Activated CD8-positive, alpha-beta memory T cell treated with anti-CD3 and anti-CD28 coated beads for 36 hours (primary cell): ENCODE measurements around the gene PRR30. TPM values are rescaled to one million over a fixed set of nuclear protein-coding genes. Genes with fewer than 3 reads are reported as not detected.
"Not testable (repeated sequence)": the region's sequence is repeated elsewhere in the genome, so short reads cannot be mapped to it uniquely, and the experiment has no call there.

ENCODE experiments used
- CTCF ChIA-PET: fragments of 350-600 bp; sonication (Branson Sonifier 250); formaldehyde crosslinking; loops from one replicate; lab custom pipeline; 2021; ENCODE audit warnings: antibody characterized with exemption; lab: Charles Lee
- POLR2A ChIA-PET: fragments of 350-600 bp; sonication (Branson Sonifier 250); formaldehyde crosslinking; loops from one replicate; lab custom pipeline; 2021; ENCODE audit warnings: antibody characterized with exemption; lab: Charles Lee
- total RNA-seq, 2 experiments: library from RNA; stranded (reverse); gene quantifications; one replicate each; pipeline ENCODE4 v1.2.3, GENCODE V29; 2021

The PRR30 gene
- total RNA-seq, result not detected

DNA sequence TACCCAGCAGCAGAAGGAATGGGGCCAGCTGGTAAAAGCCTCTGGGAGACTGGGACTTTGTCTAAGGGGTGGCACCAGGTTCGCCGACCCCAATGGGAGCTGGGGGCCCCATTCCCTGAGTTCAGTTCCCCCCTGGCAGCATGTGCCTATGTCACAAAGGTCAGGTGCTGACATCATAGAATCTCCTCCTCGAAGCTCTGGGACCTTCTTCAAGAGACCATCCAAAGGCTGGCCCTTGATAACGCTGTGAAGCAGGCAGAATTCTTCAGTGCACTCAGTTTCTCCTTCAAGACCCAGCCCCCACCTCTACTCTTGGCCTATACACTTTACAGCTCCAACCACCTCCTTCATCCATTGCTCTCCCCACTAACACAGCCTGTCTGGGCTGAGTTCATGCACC is at the start of gene PRR30:
PRR30 (minus strand) TSS at position 101 of the 400 bp plus-strand sequence. CDS start 1,081 bp downstream, outside the sequence.
- ChIA-PET CTCF (no interaction called here), POLR2A (no interaction called here)

DNA sequence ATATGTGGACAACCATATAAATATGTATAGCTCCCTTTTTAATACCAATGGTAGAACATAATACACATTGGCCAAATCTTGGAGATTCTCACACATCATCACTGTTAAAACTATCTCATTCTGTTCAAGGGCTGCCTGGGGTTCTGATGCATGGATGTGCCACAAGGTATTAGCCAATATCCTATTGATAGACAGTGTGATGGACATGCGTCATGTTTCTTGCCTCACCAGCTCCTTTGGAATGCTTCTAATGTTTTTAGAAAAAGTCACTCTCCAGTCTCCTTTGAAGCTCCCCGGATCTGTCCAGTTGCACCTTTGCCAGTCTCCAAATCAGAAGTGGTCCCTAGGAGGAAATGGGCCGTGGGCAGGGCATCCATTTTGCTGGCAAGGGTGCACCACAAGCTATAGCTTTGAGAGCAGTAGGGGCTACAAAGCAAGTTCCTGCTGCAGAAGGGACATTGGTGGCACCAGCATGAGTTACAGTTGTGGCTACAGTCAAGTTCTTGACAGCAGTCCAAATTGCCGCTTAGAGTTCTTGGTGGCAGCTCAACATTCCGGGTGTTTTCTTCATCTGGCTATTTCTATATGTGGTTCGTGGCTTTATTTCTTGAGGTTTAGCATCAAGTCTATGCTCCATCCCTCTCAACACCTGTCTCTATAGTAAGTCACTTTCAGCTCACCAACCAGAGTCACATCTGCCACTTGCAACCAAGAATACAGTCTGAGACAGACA is 47.6 kb upstream of the PRR30 start:
- ChIA-PET POLR2A (interaction anchor here (0.7 kb wide), 1 partner anchor 20 kb away, joined by 11 read pairs; no protein-coding TSS in a partner anchor), CTCF (interaction anchor here (0.7 kb wide), 2 partner anchors 85 to 1497 kb away, joined by 3 to 4 read pairs; no protein-coding TSS in a partner anchor)

DNA sequence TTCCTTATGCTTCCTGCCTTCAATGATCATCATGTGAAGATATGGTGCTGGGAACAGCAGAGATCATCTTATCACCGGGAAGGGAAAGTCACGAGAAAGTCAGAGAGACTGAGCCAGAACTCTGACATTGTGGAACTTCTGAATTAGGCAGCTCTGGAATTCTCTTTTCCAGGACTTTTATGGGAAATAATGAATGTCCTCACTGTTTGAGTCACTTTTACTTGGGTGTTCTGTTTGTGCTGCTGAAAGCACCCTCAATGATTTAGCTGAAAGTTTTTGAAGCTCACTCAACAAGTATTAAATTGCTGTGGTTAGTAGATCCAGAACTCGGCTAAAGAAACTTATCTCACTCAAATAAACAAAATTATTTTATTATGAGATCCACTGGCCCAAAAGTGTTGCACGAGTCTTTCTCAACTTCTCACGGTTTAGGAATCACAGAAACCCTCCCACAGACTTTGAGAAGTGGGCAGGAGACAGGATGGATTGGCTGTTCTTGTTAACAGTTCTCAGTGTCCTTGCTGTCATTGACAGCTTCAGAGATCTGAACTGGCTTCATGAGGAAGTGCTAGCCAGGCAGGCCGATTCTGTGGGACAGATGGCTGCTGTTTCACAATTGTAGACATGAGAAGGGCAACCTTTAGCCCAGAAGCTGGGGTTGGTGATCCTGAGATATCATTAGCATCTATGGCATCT is 46.3 kb upstream of the PRR30 start:
- ChIA-PET CTCF (interaction anchor here (0.7 kb wide), 1 partner anchor 87 kb away, joined by 3 read pairs; no protein-coding TSS in a partner anchor), POLR2A (no interaction called here)

DNA sequence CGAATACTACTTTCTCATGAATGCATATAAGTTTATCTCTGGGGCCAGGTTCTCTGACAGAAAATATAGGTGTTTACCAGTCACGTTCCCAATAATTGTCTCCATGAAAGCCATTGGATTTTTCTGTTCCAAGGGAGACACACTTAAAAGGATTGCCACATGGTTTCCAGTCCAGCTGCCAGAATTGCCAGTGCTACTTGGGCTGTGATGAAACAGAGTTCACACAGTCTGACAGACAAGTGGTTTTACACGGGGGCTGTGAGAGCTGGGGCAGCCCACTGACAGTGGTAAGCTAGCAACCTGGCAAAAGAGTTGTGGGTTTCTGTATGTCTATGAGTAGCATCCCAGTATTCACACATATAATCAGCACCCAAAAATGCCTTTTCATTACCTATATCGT is 44.9 kb upstream of the PRR30 start:
- POLR2A ChIA-PET, result no interaction called here
- CTCF ChIA-PET, result no interaction called here

DNA sequence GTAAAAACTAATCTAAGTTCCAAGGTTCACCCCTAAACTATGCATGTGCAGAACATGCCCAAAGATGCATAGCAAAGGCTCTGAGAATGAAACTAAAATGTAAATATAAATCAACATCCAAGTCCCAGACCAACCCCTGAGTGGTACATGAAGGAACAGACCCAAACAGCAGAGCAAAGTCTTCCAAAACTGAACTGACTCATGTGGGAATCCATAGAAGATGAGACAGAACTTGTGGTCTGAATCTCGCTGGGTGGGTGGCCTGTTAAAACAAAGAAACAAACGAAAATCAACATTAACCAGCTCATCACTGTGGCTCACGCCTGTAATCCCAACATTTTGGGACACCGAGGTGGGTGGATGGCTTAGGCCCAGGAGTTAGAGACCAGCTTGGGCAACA is 43.1 kb upstream of the PRR30 start:
- POLR2A ChIA-PET, result no interaction called here
- CTCF ChIA-PET, result no interaction called here

DNA sequence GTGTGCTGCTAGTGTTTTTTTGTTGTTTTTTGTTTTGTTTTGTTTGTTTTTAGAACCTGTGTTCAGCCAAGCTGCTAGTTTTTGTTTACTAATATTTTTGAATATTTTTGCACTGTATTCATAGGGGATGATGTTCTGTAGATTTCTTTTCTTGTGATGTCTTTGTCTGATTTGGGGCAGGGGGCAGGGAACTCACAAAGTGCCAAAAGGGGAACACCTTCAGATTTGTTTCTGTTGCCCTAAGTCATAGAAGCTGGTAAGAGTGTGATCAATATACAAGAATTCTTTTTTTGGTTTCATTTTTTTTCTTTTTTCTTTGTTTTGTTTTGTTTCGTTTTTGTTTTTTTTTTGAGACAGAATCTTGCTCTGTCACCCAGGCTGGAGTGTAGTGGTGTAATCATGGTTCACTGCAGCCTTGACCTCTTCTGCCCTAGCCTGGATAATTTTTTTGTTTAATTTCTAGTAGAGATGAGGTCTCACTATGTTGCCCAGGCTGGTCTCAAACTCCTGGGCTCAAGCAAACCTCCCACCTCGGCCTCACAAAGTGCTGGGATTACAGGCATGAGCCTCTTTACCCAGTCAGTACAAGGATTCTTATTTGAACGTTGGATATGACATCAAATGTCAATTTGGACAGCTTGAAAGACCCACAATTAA is 40.3 kb upstream of the PRR30 start:
- ChIA-PET CTCF (no interaction called here), POLR2A (no interaction called here)

DNA sequence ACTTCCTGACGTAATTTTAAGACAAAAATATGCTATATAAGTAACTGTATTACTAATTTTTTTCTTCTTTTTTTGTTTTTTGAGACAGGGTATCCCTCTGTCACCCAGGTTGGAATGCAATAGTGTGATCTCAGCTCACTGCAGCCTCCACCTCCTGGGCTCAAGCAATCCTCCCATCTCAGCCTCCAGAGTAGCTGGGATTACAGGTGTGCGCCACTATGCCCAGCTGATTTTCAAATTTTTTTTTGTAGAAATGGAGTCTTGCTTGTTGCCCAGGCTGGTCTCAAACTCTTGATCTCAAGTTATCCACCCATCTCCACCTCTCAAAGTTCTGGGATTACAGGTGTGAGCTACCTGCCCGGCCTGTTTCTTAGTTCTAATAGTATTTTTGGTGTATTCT is 39.3 kb upstream of the PRR30 start:
- POLR2A ChIA-PET, result no interaction called here
- CTCF ChIA-PET, result interaction anchor here (0.6 to 1.2 kb wide), 2 partner anchors 24 to 101 kb away, joined by 3 read pairs; no protein-coding TSS in a partner anchor

DNA sequence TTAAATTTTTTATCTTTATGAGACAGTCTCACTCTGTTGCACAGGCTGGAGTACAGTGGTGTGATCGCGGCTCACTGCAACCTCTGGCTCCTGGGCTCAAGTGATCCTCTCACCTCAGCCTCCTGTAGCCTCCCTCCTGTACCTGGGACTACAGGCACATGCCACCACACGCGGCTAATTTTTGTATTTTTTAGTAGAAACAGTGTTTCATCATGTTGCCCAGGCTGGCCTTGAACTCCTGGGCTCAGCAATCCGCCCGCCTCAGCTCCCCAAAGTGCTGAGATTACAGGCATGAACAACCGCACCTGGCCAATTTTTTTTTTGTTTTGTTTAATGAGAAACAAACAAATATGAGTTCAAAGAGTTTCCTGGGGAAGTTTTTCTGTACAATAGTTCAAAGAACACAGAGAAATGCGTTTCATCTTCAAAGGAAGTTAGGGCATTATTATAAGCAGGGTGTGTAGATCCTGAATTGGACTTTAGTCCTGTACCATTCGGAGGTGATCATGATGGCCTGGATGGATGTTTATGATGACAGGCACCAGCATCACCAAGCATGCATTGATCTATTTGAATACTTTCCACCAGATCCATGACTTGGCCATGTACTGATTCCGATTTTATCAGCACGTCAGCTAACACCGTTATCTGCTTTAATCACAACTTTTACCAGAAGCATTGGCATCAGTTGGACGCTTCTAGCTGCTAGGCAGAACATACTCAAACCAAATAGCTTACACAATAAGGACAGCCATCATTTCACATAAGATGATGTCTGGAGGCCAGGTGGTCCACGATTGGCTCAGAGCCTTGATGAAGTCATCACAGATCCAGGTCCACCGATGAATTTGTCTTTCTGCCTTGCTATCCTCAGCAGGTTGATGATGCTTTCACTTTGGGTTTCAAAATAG is 38.5 kb upstream of the PRR30 start:
- ChIA-PET CTCF (interaction anchor here (0.6 to 1.2 kb wide), 2 partner anchors 24 to 102 kb away, joined by 3 read pairs; no protein-coding TSS in a partner anchor), POLR2A (no interaction called here)

DNA sequence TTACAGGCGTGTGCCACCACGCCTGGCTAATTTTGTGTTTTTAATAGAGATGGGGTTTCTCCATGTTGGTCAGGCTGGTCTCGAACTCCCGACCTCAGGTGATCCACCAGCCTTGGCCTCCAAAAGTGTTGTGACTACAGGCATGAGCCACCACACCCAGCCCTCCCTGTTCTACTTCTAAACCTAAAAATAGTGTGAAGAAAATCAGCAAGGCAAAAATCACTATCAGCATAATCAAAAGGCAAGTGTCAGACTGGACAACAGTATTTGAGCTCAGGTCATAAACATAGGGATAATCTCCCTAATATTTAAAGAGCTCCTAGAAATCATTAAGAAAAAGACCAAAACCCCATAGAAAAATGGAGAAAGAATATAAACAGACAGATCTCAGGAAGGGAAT is 36.6 kb upstream of the PRR30 start:
- POLR2A ChIA-PET, result not testable (repeated sequence)

DNA sequence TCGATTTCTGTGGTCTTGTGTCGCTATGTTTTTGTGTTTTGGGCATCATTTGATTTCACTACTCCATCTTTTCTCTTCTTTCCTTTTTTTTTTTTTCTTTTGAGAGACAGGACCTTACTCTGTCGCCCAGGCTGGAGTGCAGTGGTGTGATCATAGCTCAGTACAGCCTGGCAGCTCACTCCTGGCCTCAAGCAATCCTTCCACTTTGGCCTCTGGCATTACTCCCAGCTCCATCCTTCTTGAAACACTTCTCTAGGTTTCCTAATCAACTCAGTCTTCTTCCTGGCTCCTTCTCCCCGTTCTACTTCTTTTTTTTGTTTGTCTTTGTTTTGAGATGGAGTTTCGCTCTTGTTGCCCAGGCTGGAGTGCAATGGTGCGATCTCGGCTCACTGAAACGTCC is 36.1 kb upstream of the PRR30 start:
- ChIA-PET POLR2A (no interaction called here), CTCF (no interaction called here)

More for the DNA sequence above, 36.6 kb upstream of the PRR30 start:
- CTCF ChIA-PET, result not testable (repeated sequence)

DNA sequence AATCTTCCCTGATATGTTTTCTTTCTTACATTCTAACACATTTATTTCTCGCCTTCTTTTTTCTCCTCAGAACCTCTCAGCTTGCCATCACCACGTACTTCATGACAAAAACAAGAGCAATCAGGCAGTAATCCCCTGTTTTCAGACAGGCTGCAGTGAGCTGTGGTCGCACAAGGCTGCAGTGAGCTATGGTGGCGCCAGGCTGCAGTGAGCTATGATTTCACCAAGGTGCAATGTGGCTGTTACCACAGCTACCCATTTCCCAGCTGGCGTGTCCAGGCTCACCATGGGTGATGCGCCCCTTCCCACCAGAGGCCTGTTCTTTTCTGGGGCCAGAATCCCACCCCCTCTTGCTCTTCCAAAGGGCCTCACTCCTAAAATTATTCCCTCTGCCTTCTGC is 35.4 kb upstream of the PRR30 start:
- ChIA-PET POLR2A (no interaction called here), CTCF (no interaction called here)

DNA sequence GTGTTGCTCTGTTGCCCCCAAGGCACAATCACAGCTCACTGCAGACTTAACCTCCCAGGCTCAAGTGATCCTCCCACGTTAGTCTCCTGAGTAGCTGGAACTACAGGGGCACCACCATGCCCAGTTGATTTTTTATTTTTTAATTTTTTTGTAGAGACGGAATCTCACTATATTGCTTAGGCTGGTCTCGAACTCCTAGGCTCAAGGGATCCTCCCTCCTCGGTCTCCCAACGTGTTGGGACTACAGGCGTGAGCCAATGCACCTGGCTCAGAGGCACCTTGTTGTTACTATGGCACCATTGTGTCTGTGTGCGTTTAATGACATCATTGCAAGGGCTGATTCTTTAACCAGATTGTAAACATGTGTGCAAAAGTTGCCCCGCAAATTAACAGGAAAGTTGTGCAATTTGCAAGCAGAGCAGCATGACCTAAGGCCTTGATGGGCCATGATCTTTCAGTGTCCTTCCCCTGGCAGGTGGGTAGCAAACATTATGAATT is 32.2 kb upstream of the PRR30 start:
- ChIA-PET POLR2A (interaction anchor here (0.6 to 0.7 kb wide), 2 partner anchors 47 to 63 kb away, joined by 3 to 4 read pairs; no protein-coding TSS in a partner anchor), CTCF (interaction anchor here (0.7 to 1.3 kb wide), 2 partner anchors 20 to 95 kb away, joined by 5 read pairs; no protein-coding TSS in a partner anchor)

DNA sequence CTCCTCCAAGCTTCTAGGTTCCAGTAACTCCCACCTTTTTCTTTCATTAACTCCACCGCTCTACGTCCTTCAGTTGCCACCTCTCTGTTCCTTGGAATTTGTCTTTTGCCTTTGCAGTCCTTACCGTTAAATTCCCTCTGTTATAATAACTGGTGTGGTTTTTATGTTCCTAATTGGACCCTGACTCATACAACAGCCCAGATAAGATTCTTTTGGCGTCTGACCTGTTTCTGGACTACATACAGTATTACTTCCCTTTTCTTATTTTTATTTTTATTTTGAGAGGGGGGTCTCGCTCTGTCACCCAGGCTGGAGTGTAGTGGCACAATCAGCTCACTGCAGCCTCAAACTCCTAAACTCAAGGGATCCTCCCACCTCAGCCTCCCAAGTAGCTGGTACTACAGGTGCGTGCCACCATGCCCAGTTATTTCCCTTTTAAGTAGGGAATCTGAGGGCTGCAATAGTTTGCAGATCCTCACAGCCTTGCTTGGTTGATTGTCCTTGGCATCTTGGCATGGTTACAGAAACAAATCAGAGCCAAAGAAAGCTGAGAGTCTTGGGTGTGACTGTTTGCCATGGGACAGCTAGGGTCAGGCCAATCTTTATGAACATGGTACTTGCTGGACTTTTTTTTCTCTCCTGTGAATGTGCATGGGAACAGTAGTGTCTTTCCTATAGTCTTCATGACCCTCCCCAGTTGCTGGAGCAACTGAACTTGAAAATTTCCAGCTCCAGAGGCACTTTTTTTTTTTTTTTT is 31.5 kb upstream of the PRR30 start:
- ChIA-PET POLR2A (interaction anchor here (0.6 kb wide), 1 partner anchor 62 kb away, joined by 4 read pairs; no protein-coding TSS in a partner anchor), CTCF (interaction anchor here (0.7 to 1.3 kb wide), 7 partner anchors 19 to 248 kb away, joined by 3 to 5 read pairs (median 4); no protein-coding TSS in a partner anchor)

DNA sequence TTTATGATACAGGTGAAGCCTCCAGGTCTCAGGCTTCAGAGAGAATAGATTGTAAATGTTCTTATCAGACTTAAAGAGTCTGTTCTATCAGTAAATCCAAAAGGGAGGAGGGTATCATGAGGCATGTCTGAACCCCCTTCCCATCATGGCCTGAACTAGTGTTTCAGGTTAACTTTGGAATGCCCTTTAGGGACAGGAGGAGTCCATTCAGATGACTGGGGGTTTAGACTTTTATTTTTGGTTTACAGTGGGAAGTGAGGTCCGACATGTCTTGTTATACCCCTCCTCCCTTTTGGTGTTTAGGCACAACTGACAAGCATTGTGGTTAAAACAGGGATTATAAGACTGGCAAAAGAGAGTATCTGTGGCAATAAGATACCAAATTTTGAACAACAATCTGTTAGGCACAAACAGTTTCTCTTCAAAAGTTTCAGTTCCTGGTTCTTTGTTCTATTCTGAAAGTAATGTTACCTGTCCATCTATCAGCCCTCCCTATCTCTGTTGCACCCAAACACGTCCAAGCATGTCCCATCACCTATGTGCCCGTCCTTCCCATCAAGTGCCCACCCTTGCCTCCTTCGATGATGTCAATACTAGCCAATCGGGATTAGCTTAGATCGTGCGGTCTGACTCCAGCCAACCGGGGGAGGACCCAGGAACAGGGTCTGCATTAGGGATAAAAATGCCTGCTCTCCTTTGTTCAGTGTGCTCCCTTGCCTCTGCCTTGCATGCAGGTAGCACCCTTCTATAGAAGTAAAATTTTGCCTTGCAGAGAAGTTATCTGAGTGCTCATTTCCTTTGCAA is 26.0 kb upstream of the PRR30 start:
- POLR2A ChIA-PET, result no interaction called here
- CTCF ChIA-PET, result interaction anchor here (0.6 kb wide), 1 partner anchor 87 kb away, joined by 4 read pairs; no protein-coding TSS in a partner anchor

DNA sequence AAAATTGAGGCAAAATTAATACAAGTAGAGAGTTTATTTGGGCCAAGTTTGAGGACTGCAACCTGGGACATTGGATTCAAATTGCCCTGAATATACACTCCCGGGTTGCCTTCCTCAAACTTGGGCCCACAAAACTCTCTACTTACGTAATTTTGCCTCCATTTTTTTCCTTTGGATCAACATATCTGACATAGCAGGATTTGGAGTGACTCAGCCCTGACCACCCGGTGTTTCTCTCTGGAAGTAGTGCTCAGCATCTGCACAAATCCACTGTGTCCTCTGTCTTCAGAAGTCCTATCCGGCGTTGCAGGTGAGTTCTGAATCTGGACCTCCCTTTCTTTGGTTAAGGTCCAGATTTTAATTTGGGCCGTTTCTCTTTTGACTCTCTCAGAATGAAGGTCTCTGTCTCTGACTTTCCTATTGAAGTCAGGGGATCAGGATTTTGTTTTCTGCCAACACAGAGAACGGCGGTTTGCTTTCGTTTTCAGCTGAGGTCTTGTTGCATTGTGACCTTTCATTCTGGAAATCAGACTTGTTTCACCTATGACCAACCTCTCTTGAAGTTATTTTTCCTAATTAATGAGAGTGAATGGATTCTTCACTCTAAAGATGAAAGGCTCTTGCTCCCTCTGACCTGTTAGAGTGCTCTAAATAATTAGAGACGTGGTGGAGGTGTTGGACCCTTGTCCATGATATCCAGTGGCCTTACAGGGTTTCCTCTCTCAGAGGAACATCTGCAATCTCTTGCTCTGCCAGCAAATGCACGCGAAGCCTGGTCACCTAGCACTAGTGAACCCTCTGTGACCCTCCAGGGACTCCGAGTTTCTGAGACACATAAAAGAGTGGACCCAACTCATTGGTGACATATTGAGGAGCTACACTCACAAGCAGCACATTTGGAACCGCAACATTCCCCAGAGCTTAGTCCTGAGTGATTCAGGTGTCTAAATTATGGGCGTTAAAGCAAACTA is 23.2 kb upstream of the PRR30 start:
- ChIA-PET POLR2A (interaction anchor here (0.5 to 0.6 kb wide), 2 partner anchors 35 to 204 kb away, joined by 3 to 4 read pairs; no protein-coding TSS in a partner anchor), CTCF (no interaction called here)
